GM12878 (cell line): ENCODE results near the gene SASH1. TPM values are rescaled to one million over a fixed set of nuclear protein-coding genes. Genes with fewer than 3 reads are reported as not detected.

Source experiments
- ATAC-seq: fragments of 200-7000 bp; cut with Tn5 transposase; 3 replicates; pipeline ENCODE4 v1.9.1; 2020; ENCODE audit warnings: mild to moderate bottlenecking, moderate library complexity
- BruUV-seq: library from RNA; stranded (reverse); fragments of 400-500 nt; replicated peaks from 2 replicates; lab custom pipeline; 2021; lab: Mats Ljungman, UMichigan
- CTCF ChIA-PET: fragments of 300-600 bp; sonication (Branson Sonifier 250); formaldehyde crosslinking; extraction: SDS; loops from one replicate; lab custom pipeline; 2021; ENCODE audit warnings: inconsistent platforms; lab: Yijun Ruan, JAX
- POLR2A ChIA-PET: fragments of 350-600 bp; formaldehyde crosslinking; extraction: SDS; loops from one replicate; lab custom pipeline; 2021; ENCODE audit warnings: inconsistent platforms; lab: Charles Lee
- RAD21 ChIA-PET: fragments of 300-600 bp; sonication (Branson Sonifier 250); formaldehyde crosslinking; loops from one replicate; lab custom pipeline; 2023; ENCODE audit warnings: antibody characterized with exemption; ENCODE audit not compliant: unreplicated experiment; lab: Charles Lee
- SMC1A ChIA-PET: fragments of 300-600 bp; sonication (Branson Sonifier 250); formaldehyde crosslinking; loops from one replicate; lab custom pipeline; 2023; ENCODE audit not compliant: unreplicated experiment, uncharacterized antibody; lab: Charles Lee
- DNase-seq: peaks from one replicate; pipeline ENCODE4 v3.0.0-alpha.2; 2011; ENCODE audit warnings: low read depth, low spot score
- FAIRE-seq: peaks from 3 replicates; lab custom pipeline; 2011; peaks lifted over from hg19 to GRCh38; lab: Jason Lieb, UNC
- H2AFZ ChIP-seq: 2 replicates; pipeline ENCODE4 v1.6.0; 2011; ENCODE audit warnings: low read depth, low read length, control low read depth; ENCODE audit not compliant: control insufficient read depth
- H3K27ac ChIP-seq: 2 replicates; pipeline ENCODE4 v1.5.1; 2011; ENCODE audit warnings: control low read depth; ENCODE audit not compliant: control insufficient read depth, insufficient read depth
- H3K27me3 ChIP-seq, 2 experiments: replicated peaks in 1 of 2; 2 replicates each; pipeline versions ENCODE4 v1.6.0 to v1.6.1; 2011; ENCODE audit warnings: low read length in 1 of 2; ENCODE audit not compliant: control insufficient read depth in 2 of 2, insufficient read depth in 2 of 2
- H3K36me3 ChIP-seq, 2 experiments: 2 replicates each; pipeline ENCODE4 v1.5.1; 2011; ENCODE audit warnings: low read length in 1 of 2; ENCODE audit not compliant: control insufficient read depth in 2 of 2, insufficient read depth in 2 of 2
- H3K4me1 ChIP-seq: 2 replicates; pipeline ENCODE4 v1.6.1; 2011; ENCODE audit warnings: mild to moderate bottlenecking, low read length, moderate library complexity, mixed read lengths; ENCODE audit not compliant: control insufficient read depth, insufficient read depth
- H3K4me2 ChIP-seq: 2 replicates; pipeline ENCODE4 v1.6.0; 2011; ENCODE audit warnings: control low read depth; ENCODE audit not compliant: control insufficient read depth, insufficient read depth
- H3K4me3 ChIP-seq: fragments of 200-600 bp; sonication (generic); 2 replicates; pipeline ENCODE4 v1.5.1; 2016
- H3K79me2 ChIP-seq: 2 replicates; pipeline ENCODE4 v1.6.0; 2011; ENCODE audit warnings: low read length; ENCODE audit not compliant: control insufficient read depth, insufficient read depth
- H3K9ac ChIP-seq: 2 replicates; pipeline ENCODE4 v1.8.0; 2011; ENCODE audit warnings: low read length, control low read depth, mixed read lengths; ENCODE audit not compliant: control insufficient read depth, insufficient read depth
- H3K9me3 ChIP-seq: replicated peaks from 3 replicates; pipeline ENCODE4 v1.5.1; 2011; ENCODE audit warnings: mild to moderate bottlenecking, low read length; ENCODE audit not compliant: control insufficient read depth, insufficient read depth
- H4K20me1 ChIP-seq: 2 replicates; pipeline ENCODE4 v1.6.0; 2011; ENCODE audit not compliant: control insufficient read depth, insufficient read depth
- ATF7 ChIP-seq: fragments of 450-650 bp; IDR thresholded peaks from 2 replicates; pipeline ENCODE4 v1.6.1; 2016; ENCODE audit warnings: low read depth, mild to moderate bottlenecking
- NFYB ChIP-seq: IDR thresholded peaks from 2 replicates; pipeline ENCODE4 v1.6.1; 2011; ENCODE audit warnings: low read depth, mild to moderate bottlenecking, low read length, improper control_type of control experiment, moderate library complexity; ENCODE audit not compliant: insufficient read depth
- PKNOX1 ChIP-seq: fragments of 450-650 bp; IDR thresholded peaks from 2 replicates; pipeline ENCODE4 v1.6.1; 2016; ENCODE audit warnings: mild to moderate bottlenecking
- SMC3 ChIP-seq: IDR thresholded peaks from 2 replicates; pipeline ENCODE4 v1.6.1; 2011; ENCODE audit warnings: low read length, improper control_type of control experiment, borderline replicate concordance
- WGBS: methylation state at CpG from one replicate; pipeline ENCODE4 v1.1.6; 2016; ENCODE audit warnings: low lambda C conversion rate; ENCODE audit not compliant: insufficient replicate concordance, insufficient coverage; ENCODE audit errors: missing lambda C conversion rate; 5-methylcytosine and 5-hydroxymethylcytosine counted together
- in situ Hi-C: fragments of 300-500 bp; cut with MboI; formaldehyde crosslinking; loops from 9 replicates; pipeline ENCODE4 v1.14.3; 2018; ENCODE audit warnings: mixed read lengths
- intact Hi-C: fragments of 100-400 bp; cut with micrococcal nuclease; formaldehyde crosslinking; loops from one replicate; pipeline ENCODE4 v1.14.2; 2022; ENCODE audit not compliant: unreplicated experiment
- polyA plus RNA-seq, 11 experiments: library from polyadenylated mRNA; depleted of rRNA in 4 of 11; unstranded in 6 of 11; stranded (reverse) in 5 of 11; fragments of >200 nt; fragmentation: Nextera tagmentation in 4 of 11; fragmentation: Illumina TruSeq in 1 of 11; extraction: Ambion mirVana in 4 of 11; extraction: Trizol in 1 of 11; gene quantifications; 1 replicate in 1 of 11; 2 replicates in 10 of 11; pipeline versions ENCODE4 v1.2.1 to v1.2.3, GENCODE V29; 2011 to 2016; ENCODE audit warnings: inconsistent platforms in 2 of 11, missing spikeins in 2 of 11, low read depth in 1 of 11
- total RNA-seq, 4 experiments: library from RNA; depleted of rRNA in 3 of 4; stranded (reverse); fragments of >200 nt in 3 of 4; fragmentation: Illumina TruSeq in 1 of 4; extraction: Trizol in 1 of 4; gene quantifications; 2 replicates each; pipeline versions ENCODE4 v1.2.1 to v1.2.3, GENCODE V29; 2013 to 2021
- TF ChIP-seq, protein P1 (sequence below): fragments of 450-650 bp; IDR thresholded peaks from 2 replicates; pipeline ENCODE4 v1.6.1; 2017; ENCODE audit warnings: borderline replicate concordance
- TF ChIP-seq, protein P2 (sequence below): IDR thresholded peaks from 2 replicates; pipeline ENCODE4 v1.6.1; 2011; ENCODE audit warnings: low read depth, low read length, improper control_type of control experiment, borderline replicate concordance

SASH1 gene
- total and polyA plus RNA-seq, 10 of the 15 experiments (the other 5 are each of a cell fraction or from before 2014, with no cell fraction given), result 0.01 to 0.73 (median 0.14) TPM; not detected in 4

DNA sequence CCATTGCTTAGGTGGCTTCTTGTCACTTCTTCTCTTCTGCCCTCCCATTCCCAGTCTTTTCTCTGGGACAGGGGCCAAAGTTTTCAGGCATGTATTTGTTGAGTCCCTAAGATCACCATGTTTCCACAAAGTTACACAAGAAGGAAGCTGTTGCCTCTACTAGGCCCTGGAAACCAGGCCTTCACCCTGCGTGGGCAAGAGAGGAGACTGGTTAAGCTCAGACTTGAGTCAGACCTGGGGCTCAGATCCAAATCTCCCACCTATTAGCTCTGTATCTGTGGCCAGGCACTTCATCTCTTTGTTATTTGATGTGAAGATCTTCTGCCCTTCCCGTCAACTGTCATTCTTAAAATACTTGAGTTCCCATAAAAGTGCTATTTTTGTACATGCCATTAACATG is 154.6 kb downstream of the SASH1 start:
- no peak for FAIRE-seq
- Histone ChIP-seq H3K4me1 (no peaks in the 10 kb centered on the region), H4K20me1 (no peaks in the 10 kb centered on the region), H3K4me3 (no peak overlapping the region), H3K9ac (no peak overlapping the region), H2AFZ (no peak overlapping the region), H3K27me3 (no peaks in the 10 kb centered on the region; a peak in 2 of 4 replicates), H3K4me2 (no peak overlapping the region), H3K36me3 (no peaks in the 10 kb centered on the region), H3K79me2 (no peaks in the 10 kb centered on the region), H3K27ac (no peak overlapping the region), H3K9me3 (no peaks in the 10 kb centered on the region)
- POLR2A ChIA-PET, result no interaction called here
- BruUV-seq, result no TSS peak
- in situ Hi-C loops (no loop called here), intact Hi-C loops (no loop called here)
- ATAC-seq, result no peak
- WGBS, result 38% methylated on average over 2 of the region's 2 CpGs
- CTCF ChIA-PET, result interaction anchor here (1.4 kb wide), 1 partner anchor 33 kb away, joined by 3 read pairs; no protein-coding TSS in a partner anchor
- no peak for TF ChIP-seq ATF7
- TF ChIP-seq, protein P1, sequence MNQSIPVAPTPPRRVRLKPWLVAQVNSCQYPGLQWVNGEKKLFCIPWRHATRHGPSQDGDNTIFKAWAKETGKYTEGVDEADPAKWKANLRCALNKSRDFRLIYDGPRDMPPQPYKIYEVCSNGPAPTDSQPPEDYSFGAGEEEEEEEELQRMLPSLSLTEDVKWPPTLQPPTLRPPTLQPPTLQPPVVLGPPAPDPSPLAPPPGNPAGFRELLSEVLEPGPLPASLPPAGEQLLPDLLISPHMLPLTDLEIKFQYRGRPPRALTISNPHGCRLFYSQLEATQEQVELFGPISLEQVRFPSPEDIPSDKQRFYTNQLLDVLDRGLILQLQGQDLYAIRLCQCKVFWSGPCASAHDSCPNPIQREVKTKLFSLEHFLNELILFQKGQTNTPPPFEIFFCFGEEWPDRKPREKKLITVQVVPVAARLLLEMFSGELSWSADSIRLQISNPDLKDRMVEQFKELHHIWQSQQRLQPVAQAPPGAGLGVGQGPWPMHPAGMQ, result no peak
- TF ChIP-seq PKNOX1, result no peak
- TF ChIP-seq NFYB, result no peak
- TF ChIP-seq, protein P2, sequence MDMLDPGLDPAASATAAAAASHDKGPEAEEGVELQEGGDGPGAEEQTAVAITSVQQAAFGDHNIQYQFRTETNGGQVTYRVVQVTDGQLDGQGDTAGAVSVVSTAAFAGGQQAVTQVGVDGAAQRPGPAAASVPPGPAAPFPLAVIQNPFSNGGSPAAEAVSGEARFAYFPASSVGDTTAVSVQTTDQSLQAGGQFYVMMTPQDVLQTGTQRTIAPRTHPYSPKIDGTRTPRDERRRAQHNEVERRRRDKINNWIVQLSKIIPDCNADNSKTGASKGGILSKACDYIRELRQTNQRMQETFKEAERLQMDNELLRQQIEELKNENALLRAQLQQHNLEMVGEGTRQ, result no peak
- TF ChIP-seq SMC3, result no peak
- DNase-seq, result no peak
- RAD21 ChIA-PET, result no interaction called here
- SMC1A ChIA-PET, result no interaction called here
